Endodermal cell (in vitro differentiated cells): Measurements from ENCODE around the gene UBE2H. TPM values are rescaled to one million over a fixed set of nuclear protein-coding genes. Genes with fewer than 3 reads are reported as not detected.

Experiments
- DNase-seq: peaks from one replicate; pipeline ENCODE4 v3.0.0-alpha.2; 2017
- H3K27ac ChIP-seq: 2 replicates; pipeline ENCODE4 v1.5.1; 2013; ENCODE audit warnings: mild to moderate bottlenecking, low read depth, low read length, moderate library complexity
- H3K27me3 ChIP-seq: 2 replicates; pipeline ENCODE4 v1.6.1; 2013; ENCODE audit warnings: mild to moderate bottlenecking, low read length, moderate library complexity; ENCODE audit not compliant: insufficient read depth, control insufficient read depth, poor library complexity, severe bottlenecking
- H3K36me3 ChIP-seq: 2 replicates; pipeline ENCODE4 v1.7.0; 2013; ENCODE audit warnings: mild to moderate bottlenecking, low read length, moderate library complexity; ENCODE audit not compliant: control insufficient read depth, insufficient read depth
- H3K4me1 ChIP-seq: one replicate; pipeline ENCODE4 v1.7.0; 2013; ENCODE audit warnings: low read length; ENCODE audit not compliant: control insufficient read depth, insufficient read depth
- H3K4me3 ChIP-seq: 2 replicates; pipeline ENCODE4 v1.5.1; 2013; ENCODE audit warnings: mild to moderate bottlenecking, low read length, moderate library complexity
- H3K9ac ChIP-seq: 2 replicates; pipeline ENCODE4 v1.6.1; 2013; ENCODE audit warnings: mild to moderate bottlenecking, low read length, moderate library complexity; ENCODE audit not compliant: poor library complexity, severe bottlenecking; ENCODE audit errors: extremely low read depth
- H3K9me3 ChIP-seq: 2 replicates; pipeline ENCODE4 v1.6.1; 2013; ENCODE audit warnings: mild to moderate bottlenecking, low read length, moderate library complexity; ENCODE audit not compliant: control insufficient read depth
- H3K27ac Mint-ChIP-seq: 2 replicates; pipeline ENCODE4 v1.8.0; 2020; ENCODE audit warnings: mixed read lengths
- H3K27me3 Mint-ChIP-seq: 2 replicates; pipeline ENCODE4 v1.8.0; 2021; ENCODE audit warnings: mild to moderate bottlenecking, mixed read lengths; ENCODE audit not compliant: insufficient read depth
- H3K36me3 Mint-ChIP-seq: 2 replicates; pipeline ENCODE4 v1.8.0; 2020; ENCODE audit warnings: low read depth, mixed read lengths
- H3K4me1 Mint-ChIP-seq: 2 replicates; pipeline ENCODE4 v1.8.0; 2020; ENCODE audit warnings: mixed read lengths
- H3K4me3 Mint-ChIP-seq: 2 replicates; pipeline ENCODE4 v1.8.0; 2020; ENCODE audit warnings: mild to moderate bottlenecking, moderate library complexity, mixed read lengths
- H3K9me3 Mint-ChIP-seq: 2 replicates; pipeline ENCODE4 v1.8.0; 2020; ENCODE audit warnings: mild to moderate bottlenecking, mixed read lengths
- CTCF ChIP-seq: fragments of 200-600 bp; sonication (generic); conservative IDR thresholded peaks from 2 replicates; pipeline ENCODE4 v1.5.0; 2021; ENCODE audit warnings: antibody characterized with exemption, mild to moderate bottlenecking
- WGBS, 2 experiments: methylation state at CpG; one replicate each; pipeline versions ENCODE4 v1.1.5 to v1.1.7; 2013; ENCODE audit warnings: missing lambda C conversion rate in 2 of 2, mixed read lengths in 1 of 2; ENCODE audit not compliant: insufficient coverage in 1 of 2, insufficient read length in 1 of 2; 5-methylcytosine and 5-hydroxymethylcytosine counted together
- total RNA-seq, 2 donors: library from RNA; stranded (reverse); fragmentation: NEBNext Ultra II Directional in 1 of 2; extraction: Animal tissue kit (Norgen Biotek cat#: 25700) in 1 of 2; gene quantifications; 2 replicates in 1 of 2; 3 replicates in 1 of 2; pipeline ENCODE4 v1.2.1, GENCODE V29; 2021

UBE2H gene
- total RNA-seq, 2 donors from 2014 or later, result 74.5 to 74.7 TPM

DNA sequence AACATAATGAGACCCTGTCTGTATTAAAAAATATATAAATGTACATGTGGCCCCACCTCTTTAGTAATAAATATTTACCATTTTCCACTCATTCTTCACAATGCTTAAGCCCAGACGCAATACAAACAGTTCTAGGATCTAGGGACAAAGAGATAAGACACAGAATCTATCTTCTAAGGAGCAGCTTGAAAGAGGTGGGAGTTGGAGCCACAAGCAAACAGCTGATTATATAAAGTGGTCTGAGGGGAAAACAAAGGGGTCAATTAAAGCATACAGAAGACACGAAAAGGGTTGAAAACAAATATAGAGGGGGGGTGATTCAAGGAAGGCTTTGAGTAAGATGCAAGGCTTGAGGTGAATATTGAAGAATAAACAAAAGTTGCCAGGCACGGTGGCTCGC lies 43.1 kb downstream of the UBE2H start:
- H3K27me3 ChIP-seq, result no peaks in the 10 kb centered on the region
- no peak for DNase-seq

DNA sequence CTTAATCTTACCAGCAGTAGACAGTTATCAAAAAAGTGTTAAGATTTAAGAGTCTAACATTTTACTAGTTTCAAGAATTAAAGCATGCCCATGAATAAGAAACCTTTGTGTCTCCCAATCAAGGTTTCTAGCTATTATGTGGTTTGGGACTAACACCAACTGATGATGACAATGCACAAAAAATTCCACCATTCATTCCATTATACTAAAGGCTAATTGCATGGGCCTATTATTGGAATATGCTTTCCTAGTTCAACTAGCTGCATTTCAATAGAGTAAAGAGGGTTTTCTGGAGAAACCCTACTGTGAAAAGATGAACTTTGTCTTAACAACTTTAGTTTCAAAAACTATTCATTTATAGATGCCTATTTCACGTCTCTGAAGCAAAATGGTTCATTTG lies 44.6 kb downstream of the UBE2H start:
- no peak overlapping the region for H3K27ac Mint-ChIP-seq
- no peak for DNase-seq
- H3K36me3 Mint-ChIP-seq, result peaks cover 52% of the 10 kb centered on the region
- WGBS, 2 experiments, result 80 to 100% methylated on average over 1 of the region's 1 CpG
- no peaks in the 10 kb centered on the region for H3K27me3 Mint-ChIP-seq
- TF ChIP-seq CTCF, result no peak
- Histone ChIP-seq H3K4me1 (no peaks in the 10 kb centered on the region), H3K27ac (peak overlapping the region; percentile 80), H3K9ac (no peak overlapping the region), H3K36me3 (peaks cover 22% of the 10 kb centered on the region), H3K4me3 (no peak overlapping the region), H3K9me3 (no peaks in the 10 kb centered on the region), H3K27me3 (no peaks in the 10 kb centered on the region)
- peaks cover 32% of the 10 kb centered on the region for H3K4me1 Mint-ChIP-seq
- H3K4me3 Mint-ChIP-seq, result no peak overlapping the region
- H3K9me3 Mint-ChIP-seq, result no peaks in the 10 kb centered on the region

More for the DNA sequence above, 43.1 kb downstream of the UBE2H start:
- Mint-ChIP-seq H3K27me3 (no peaks in the 10 kb centered on the region), H3K36me3 (peaks cover 56% of the 10 kb centered on the region), H3K27ac (no peak overlapping the region), H3K9me3 (no peaks in the 10 kb centered on the region), H3K4me3 (no peak overlapping the region), H3K4me1 (peaks cover 28% of the 10 kb centered on the region)
- Histone ChIP-seq H3K4me3 (no peak overlapping the region), H3K36me3 (peaks cover 27% of the 10 kb centered on the region), H3K4me1 (peaks cover 2% of the 10 kb centered on the region), H3K9me3 (no peaks in the 10 kb centered on the region), H3K9ac (no peak overlapping the region), H3K27ac (no peak overlapping the region)
- 89 to 94% methylated on average over 4 of the region's 4 CpGs for WGBS, 2 experiments
- TF ChIP-seq CTCF, result no peak

DNA sequence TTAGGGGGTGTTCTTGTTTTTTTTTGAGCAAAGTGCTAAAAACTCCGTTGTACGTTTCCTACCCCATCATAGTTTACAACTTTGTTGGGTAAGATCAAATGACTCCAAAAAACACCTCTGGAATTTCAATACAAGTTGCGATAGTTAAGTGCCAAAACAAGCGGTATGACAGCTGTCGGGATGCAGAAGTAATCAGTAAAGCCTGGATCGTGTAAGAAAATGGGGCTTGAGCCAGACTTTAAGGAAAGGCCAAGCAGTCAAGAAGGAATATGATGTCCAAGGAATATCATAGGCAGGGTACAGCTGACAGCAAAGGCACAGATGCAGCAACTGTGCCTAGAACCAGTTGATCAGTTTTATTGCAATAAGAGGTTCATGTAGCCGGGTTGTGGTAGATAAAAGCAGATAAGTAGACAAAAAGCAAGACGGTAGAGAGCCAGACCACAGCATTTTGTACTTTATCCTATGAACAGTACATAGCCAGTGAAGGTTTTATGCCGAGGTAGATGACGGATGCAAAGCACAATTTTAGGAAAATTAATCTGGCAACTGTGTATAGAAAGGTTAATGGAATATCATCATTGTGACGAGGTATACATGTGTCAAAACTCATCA lies 45.5 kb downstream of the UBE2H start:
- Histone ChIP-seq H3K4me1 (peaks cover 4% of the 10 kb centered on the region), H3K27me3 (no peaks in the 10 kb centered on the region), H3K36me3 (peaks cover 22% of the 10 kb centered on the region), H3K9me3 (no peaks in the 10 kb centered on the region), H3K4me3 (no peak overlapping the region), H3K27ac (no peak overlapping the region), H3K9ac (no peak overlapping the region)
- Mint-ChIP-seq H3K27ac (no peak overlapping the region), H3K4me3 (no peak overlapping the region), H3K27me3 (no peaks in the 10 kb centered on the region), H3K36me3 (peaks cover 52% of the 10 kb centered on the region), H3K9me3 (no peaks in the 10 kb centered on the region), H3K4me1 (peaks cover 41% of the 10 kb centered on the region)
- no peak for TF ChIP-seq CTCF
- no peak for DNase-seq
- WGBS, 2 experiments, result 90 to 92% methylated on average over 9 to 11 of the region's 11 CpGs
